Measurements from ENCODE around the gene PAX6.

The PAX6 gene

GRCh38 chr11:31797190-31798056 lies 13.7 kb downstream of the PAX6 start:
- Histone ChIP-seq H3K27me3 (ENCODE audit: control insufficient read depth in 2 of 2, insufficient read depth in 2 of 2, low read length in 2 of 2) (peaks cover 34 to 48% of the 10 kb centered on the region in 2 donors), H3K9me3 (ENCODE audit: control insufficient read depth in 2 of 2, low read length in 2 of 2) (peaks cover 0 to 3% of the 10 kb centered on the region in 2 donors), H3K36me3 (ENCODE audit: control insufficient read depth in 2 of 2, insufficient read depth in 2 of 2, low read length in 2 of 2) (no peaks in the 10 kb centered on the region), H3K4me1 (ENCODE audit: control insufficient read depth in 2 of 2, insufficient read depth in 2 of 2, low read length in 2 of 2) (peaks cover 0 to 3% of the 10 kb centered on the region in 2 donors), H3K4me3 (ENCODE audit: low read length in 2 of 2) (no peak overlapping the region), H3K9ac (ENCODE audit: low read depth in 1 of 2, low read length in 2 of 2) (no peak overlapping the region), H3K27ac (ENCODE audit: low read depth in 2 of 2, low read length in 2 of 2) (no peak overlapping the region)

- Histone ChIP-seq H3K4me3 (ENCODE audit: low read length in 2 of 2) (no peak overlapping the region), H3K4me1 (ENCODE audit: control insufficient read depth in 2 of 2, insufficient read depth in 2 of 2, low read length in 2 of 2) (peaks cover 0 to 3% of the 10 kb centered on the region in 2 donors), H3K27me3 (ENCODE audit: control insufficient read depth in 2 of 2, insufficient read depth in 2 of 2, low read length in 2 of 2) (peaks cover 32 to 46% of the 10 kb centered on the region in 2 donors), H3K9ac (ENCODE audit: low read depth in 1 of 2, low read length in 2 of 2) (no peak overlapping the region), H3K9me3 (ENCODE audit: control insufficient read depth in 2 of 2, low read length in 2 of 2) (peaks cover 0 to 3% of the 10 kb centered on the region in 2 donors), H3K36me3 (ENCODE audit: control insufficient read depth in 2 of 2, insufficient read depth in 2 of 2, low read length in 2 of 2) (no peaks in the 10 kb centered on the region), H3K27ac (ENCODE audit: low read depth in 2 of 2, low read length in 2 of 2) (no peak overlapping the region)
Measured at GRCh38 chr11:31796499-31797189, 14.5 kb downstream of the PAX6 start.

GRCh38 chr11:31795706-31796498 lies 15.2 kb downstream of the PAX6 start:
- H3K9ac ChIP-seq (ENCODE audit: low read depth in 1 of 2, low read length in 2 of 2) = no peak overlapping the region
- peaks cover 0 to 3% of the 10 kb centered on the region in 2 donors for H3K4me1 ChIP-seq (ENCODE audit: control insufficient read depth in 2 of 2, insufficient read depth in 2 of 2, low read length in 2 of 2)
- peaks cover 24 to 39% of the 10 kb centered on the region in 2 donors for H3K27me3 ChIP-seq (ENCODE audit: control insufficient read depth in 2 of 2, insufficient read depth in 2 of 2, low read length in 2 of 2)
- H3K36me3 ChIP-seq (ENCODE audit: control insufficient read depth in 2 of 2, insufficient read depth in 2 of 2, low read length in 2 of 2) = no peaks in the 10 kb centered on the region
- H3K27ac ChIP-seq (ENCODE audit: low read depth in 2 of 2, low read length in 2 of 2) = no peak overlapping the region
- no peaks in the 10 kb centered on the region for H3K9me3 ChIP-seq (ENCODE audit: control insufficient read depth in 2 of 2, low read length in 2 of 2)
- H3K4me3 ChIP-seq (ENCODE audit: low read length in 2 of 2) = no peak overlapping the region

- H3K4me1 ChIP-seq (ENCODE audit: control insufficient read depth in 2 of 2, insufficient read depth in 2 of 2, low read length in 2 of 2) = peaks cover 0 to 3% of the 10 kb centered on the region in 2 donors
- H3K4me3 ChIP-seq (ENCODE audit: low read length in 2 of 2) = no peak overlapping the region
- no peak overlapping the region for H3K9ac ChIP-seq (ENCODE audit: low read depth in 1 of 2, low read length in 2 of 2)
- H3K27ac ChIP-seq (ENCODE audit: low read depth in 2 of 2, low read length in 2 of 2) = no peak overlapping the region
- H3K36me3 ChIP-seq (ENCODE audit: control insufficient read depth in 2 of 2, insufficient read depth in 2 of 2, low read length in 2 of 2) = no peaks in the 10 kb centered on the region
- H3K27me3 ChIP-seq (ENCODE audit: control insufficient read depth in 2 of 2, insufficient read depth in 2 of 2, low read length in 2 of 2) = peaks cover 14 to 27% of the 10 kb centered on the region in 2 donors
- H3K9me3 ChIP-seq (ENCODE audit: control insufficient read depth in 2 of 2, low read length in 2 of 2) = no peaks in the 10 kb centered on the region
Measured at GRCh38 chr11:31794548-31794947, 16.6 kb downstream of the PAX6 start.

- Histone ChIP-seq H3K4me3 (ENCODE audit: low read length in 2 of 2) (no peak overlapping the region), H3K27me3 (ENCODE audit: control insufficient read depth in 2 of 2, insufficient read depth in 2 of 2, low read length in 2 of 2) (peaks cover 8 to 14% of the 10 kb centered on the region in 2 donors), H3K9me3 (ENCODE audit: control insufficient read depth in 2 of 2, low read length in 2 of 2) (no peaks in the 10 kb centered on the region), H3K4me1 (ENCODE audit: control insufficient read depth in 2 of 2, insufficient read depth in 2 of 2, low read length in 2 of 2) (no peaks in the 10 kb centered on the region), H3K9ac (ENCODE audit: low read depth in 1 of 2, low read length in 2 of 2) (no peak overlapping the region), H3K36me3 (ENCODE audit: control insufficient read depth in 2 of 2, insufficient read depth in 2 of 2, low read length in 2 of 2) (no peaks in the 10 kb centered on the region), H3K27ac (ENCODE audit: low read depth in 2 of 2, low read length in 2 of 2) (no peak overlapping the region)
Measured at GRCh38 chr11:31793264-31793663, 17.9 kb downstream of the PAX6 start.

- H3K9me3 ChIP-seq (ENCODE audit: control insufficient read depth in 2 of 2, low read length in 2 of 2) = no peaks in the 10 kb centered on the region
- no peak overlapping the region for H3K27ac ChIP-seq (ENCODE audit: low read depth in 2 of 2, low read length in 2 of 2)
- no peak overlapping the region for H3K9ac ChIP-seq (ENCODE audit: low read depth in 1 of 2, low read length in 2 of 2)
- peaks cover 7 to 8% of the 10 kb centered on the region in 2 donors for H3K27me3 ChIP-seq (ENCODE audit: control insufficient read depth in 2 of 2, insufficient read depth in 2 of 2, low read length in 2 of 2)
- no peaks in the 10 kb centered on the region for H3K4me1 ChIP-seq (ENCODE audit: control insufficient read depth in 2 of 2, insufficient read depth in 2 of 2, low read length in 2 of 2)
- no peaks in the 10 kb centered on the region for H3K36me3 ChIP-seq (ENCODE audit: control insufficient read depth in 2 of 2, insufficient read depth in 2 of 2, low read length in 2 of 2)
- no peak overlapping the region for H3K4me3 ChIP-seq (ENCODE audit: low read length in 2 of 2)
Measured at GRCh38 chr11:31792456-31792855, 18.7 kb downstream of the PAX6 start.

GRCh38 chr11:31792036-31792435 lies 19.1 kb downstream of the PAX6 start:
- H3K27me3 ChIP-seq (ENCODE audit: control insufficient read depth in 2 of 2, insufficient read depth in 2 of 2, low read length in 2 of 2) = peaks cover 5 to 6% of the 10 kb centered on the region in 2 donors
- no peak overlapping the region for H3K9ac ChIP-seq (ENCODE audit: low read depth in 1 of 2, low read length in 2 of 2)
- no peaks in the 10 kb centered on the region for H3K4me1 ChIP-seq (ENCODE audit: control insufficient read depth in 2 of 2, insufficient read depth in 2 of 2, low read length in 2 of 2)
- no peaks in the 10 kb centered on the region for H3K36me3 ChIP-seq (ENCODE audit: control insufficient read depth in 2 of 2, insufficient read depth in 2 of 2, low read length in 2 of 2)
- no peak overlapping the region for H3K27ac ChIP-seq (ENCODE audit: low read depth in 2 of 2, low read length in 2 of 2)
- no peak overlapping the region for H3K4me3 ChIP-seq (ENCODE audit: low read length in 2 of 2)
- no peaks in the 10 kb centered on the region for H3K9me3 ChIP-seq (ENCODE audit: control insufficient read depth in 2 of 2, low read length in 2 of 2)

GRCh38 chr11:31790649-31791048 lies 20.5 kb downstream of the PAX6 start:
- Histone ChIP-seq H3K27me3 (ENCODE audit: control insufficient read depth in 2 of 2, insufficient read depth in 2 of 2, low read length in 2 of 2) (peaks cover 0 to 1% of the 10 kb centered on the region in 2 donors), H3K9me3 (ENCODE audit: control insufficient read depth in 2 of 2, low read length in 2 of 2) (no peaks in the 10 kb centered on the region), H3K4me3 (ENCODE audit: low read length in 2 of 2) (no peak overlapping the region), H3K36me3 (ENCODE audit: control insufficient read depth in 2 of 2, insufficient read depth in 2 of 2, low read length in 2 of 2) (no peaks in the 10 kb centered on the region), H3K27ac (ENCODE audit: low read depth in 2 of 2, low read length in 2 of 2) (no peak overlapping the region), H3K4me1 (ENCODE audit: control insufficient read depth in 2 of 2, insufficient read depth in 2 of 2, low read length in 2 of 2) (no peaks in the 10 kb centered on the region), H3K9ac (ENCODE audit: low read depth in 1 of 2, low read length in 2 of 2) (no peak overlapping the region)

GRCh38 chr11:31788085-31788484 lies 23.0 kb downstream of the PAX6 start:
- Histone ChIP-seq H3K4me1 (ENCODE audit: control insufficient read depth in 2 of 2, insufficient read depth in 2 of 2, low read length in 2 of 2) (no peaks in the 10 kb centered on the region), H3K27ac (ENCODE audit: low read depth in 2 of 2, low read length in 2 of 2) (no peak overlapping the region), H3K36me3 (ENCODE audit: control insufficient read depth in 2 of 2, insufficient read depth in 2 of 2, low read length in 2 of 2) (no peaks in the 10 kb centered on the region), H3K9me3 (ENCODE audit: control insufficient read depth in 2 of 2, low read length in 2 of 2) (no peaks in the 10 kb centered on the region), H3K27me3 (ENCODE audit: control insufficient read depth in 2 of 2, insufficient read depth in 2 of 2, low read length in 2 of 2) (no peaks in the 10 kb centered on the region), H3K4me3 (ENCODE audit: low read length in 2 of 2) (no peak overlapping the region), H3K9ac (ENCODE audit: low read depth in 1 of 2, low read length in 2 of 2) (no peak overlapping the region)
